GM12873 (cell line): ENCODE results near the gene SP100.

Source experiments
- TF ChIP-seq, protein P1 (sequence below): IDR thresholded peaks from 2 replicates; pipeline ENCODE4 v1.5.1; 2012; ENCODE audit warnings: low read depth, mild to moderate bottlenecking, moderate library complexity, low read length, control low read depth; ENCODE audit not compliant: insufficient read depth; ENCODE audit errors: missing control alignments

The SP100 gene

DNA sequence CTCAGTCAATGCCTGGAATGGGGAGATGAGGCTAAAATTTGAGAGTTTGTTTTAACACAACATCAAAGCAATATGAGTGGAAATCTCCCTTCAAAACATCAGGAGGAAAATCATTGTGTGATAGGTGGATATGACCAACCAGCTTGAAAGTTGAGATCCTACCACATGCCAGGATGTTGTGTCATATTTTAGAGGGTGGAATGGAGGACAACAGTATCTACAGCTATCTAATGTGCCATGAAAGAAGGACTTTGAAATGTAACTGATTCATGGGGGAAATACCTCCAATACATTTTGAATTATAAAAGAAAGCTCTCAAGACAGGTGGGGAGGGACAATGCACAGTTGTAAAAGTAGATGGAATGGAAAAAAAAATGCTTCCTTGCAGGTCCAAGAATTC lies 87.8 kb downstream of the SP100 start:
- TF ChIP-seq, protein P1, sequence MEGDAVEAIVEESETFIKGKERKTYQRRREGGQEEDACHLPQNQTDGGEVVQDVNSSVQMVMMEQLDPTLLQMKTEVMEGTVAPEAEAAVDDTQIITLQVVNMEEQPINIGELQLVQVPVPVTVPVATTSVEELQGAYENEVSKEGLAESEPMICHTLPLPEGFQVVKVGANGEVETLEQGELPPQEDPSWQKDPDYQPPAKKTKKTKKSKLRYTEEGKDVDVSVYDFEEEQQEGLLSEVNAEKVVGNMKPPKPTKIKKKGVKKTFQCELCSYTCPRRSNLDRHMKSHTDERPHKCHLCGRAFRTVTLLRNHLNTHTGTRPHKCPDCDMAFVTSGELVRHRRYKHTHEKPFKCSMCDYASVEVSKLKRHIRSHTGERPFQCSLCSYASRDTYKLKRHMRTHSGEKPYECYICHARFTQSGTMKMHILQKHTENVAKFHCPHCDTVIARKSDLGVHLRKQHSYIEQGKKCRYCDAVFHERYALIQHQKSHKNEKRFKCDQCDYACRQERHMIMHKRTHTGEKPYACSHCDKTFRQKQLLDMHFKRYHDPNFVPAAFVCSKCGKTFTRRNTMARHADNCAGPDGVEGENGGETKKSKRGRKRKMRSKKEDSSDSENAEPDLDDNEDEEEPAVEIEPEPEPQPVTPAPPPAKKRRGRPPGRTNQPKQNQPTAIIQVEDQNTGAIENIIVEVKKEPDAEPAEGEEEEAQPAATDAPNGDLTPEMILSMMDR = no peak

DNA sequence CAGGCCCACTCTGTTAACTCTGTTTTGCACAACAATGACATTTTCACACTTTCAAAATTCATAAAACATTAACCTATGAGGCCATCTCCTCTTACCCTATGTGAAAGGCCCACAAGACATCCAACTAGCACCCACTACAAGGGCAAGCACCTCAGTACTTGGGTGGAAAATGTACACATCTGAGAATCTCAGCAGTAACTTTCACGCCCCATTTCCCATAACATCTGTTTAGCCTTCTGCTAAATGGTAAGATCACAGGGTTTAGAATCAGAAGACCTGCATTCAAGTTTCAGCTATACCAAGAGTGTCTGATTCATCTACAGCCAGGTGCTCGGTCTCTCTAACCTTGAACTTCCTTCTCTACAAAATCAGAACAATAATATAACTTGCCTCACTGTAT lies 89.2 kb downstream of the SP100 start:
- TF ChIP-seq, protein P1 = no peak

DNA sequence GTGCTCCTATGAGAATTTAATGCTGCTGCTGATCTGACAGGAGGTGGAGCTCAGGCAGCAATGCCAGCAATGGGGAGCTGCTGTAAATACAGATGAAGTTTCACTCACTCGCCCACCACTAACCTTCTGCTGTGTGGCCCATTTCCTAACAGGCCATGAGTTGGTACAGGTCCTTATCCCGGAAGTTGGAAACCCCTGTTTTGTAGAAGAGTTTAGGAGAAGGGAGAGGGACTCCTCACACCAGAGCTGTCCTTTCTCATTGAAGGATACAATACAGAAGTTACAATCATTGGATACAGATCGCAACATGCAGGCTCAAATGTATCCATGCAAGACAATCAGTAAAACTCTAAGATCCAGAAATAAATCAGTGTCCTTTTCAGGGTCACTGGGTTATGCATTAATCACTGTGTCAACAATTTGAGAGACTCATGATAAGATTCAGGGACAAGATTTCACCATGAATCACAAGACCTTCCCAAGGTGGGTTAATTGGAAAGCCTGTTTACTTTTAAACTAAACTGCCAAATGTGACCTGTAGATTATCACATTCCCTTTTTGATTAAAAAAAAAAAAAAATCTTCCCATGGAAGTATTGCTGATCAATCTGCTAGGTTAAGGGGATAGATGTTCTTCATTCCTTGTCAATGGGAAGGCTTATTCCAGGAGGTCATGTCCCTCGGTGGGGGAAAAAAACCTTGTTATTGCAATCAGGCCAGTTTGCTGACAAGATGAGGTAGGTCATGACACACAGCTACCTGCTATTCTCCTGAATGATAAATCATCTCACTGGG lies 97.2 kb downstream of the SP100 start:
- TF ChIP-seq, protein P1 = no peak

DNA sequence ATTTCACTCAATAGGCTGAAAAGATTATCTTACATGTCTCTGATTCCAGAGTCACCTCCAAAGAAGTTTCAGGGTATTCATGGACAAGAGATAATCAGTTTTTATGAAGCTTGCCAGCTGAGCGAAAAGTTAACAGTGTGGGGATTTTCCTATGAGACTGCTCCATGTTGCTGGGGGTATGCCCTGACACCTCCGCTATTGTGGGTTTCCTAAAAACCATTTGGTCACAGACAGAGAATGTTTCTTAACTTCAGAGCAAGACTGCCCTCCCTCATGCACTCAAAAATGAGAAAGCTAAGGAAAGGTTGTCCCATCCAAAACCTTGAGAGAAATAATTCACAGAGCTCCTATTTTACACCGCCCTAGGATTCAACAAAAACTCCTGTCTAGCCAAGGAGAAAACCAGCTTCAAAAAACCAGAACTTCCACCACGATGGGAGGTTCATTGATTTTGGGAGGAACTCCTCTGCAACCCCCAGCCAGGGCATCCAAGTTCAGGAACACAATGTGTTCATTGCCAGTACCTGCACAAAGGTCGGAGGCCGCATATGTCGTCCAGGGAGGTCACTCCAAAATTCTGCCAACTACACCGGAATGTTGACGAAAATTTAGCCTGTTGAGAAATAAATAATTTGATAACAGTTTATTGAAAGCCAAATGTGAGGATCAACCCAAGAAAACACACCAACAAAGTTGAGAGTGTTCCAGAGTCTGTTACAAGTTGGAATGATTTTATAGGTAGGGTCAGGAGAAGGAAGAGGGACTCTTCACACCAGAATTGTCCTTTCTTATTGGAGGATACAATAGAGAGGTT lies 104.3 kb downstream of the SP100 start:
- TF ChIP-seq, protein P1 = no peak

DNA sequence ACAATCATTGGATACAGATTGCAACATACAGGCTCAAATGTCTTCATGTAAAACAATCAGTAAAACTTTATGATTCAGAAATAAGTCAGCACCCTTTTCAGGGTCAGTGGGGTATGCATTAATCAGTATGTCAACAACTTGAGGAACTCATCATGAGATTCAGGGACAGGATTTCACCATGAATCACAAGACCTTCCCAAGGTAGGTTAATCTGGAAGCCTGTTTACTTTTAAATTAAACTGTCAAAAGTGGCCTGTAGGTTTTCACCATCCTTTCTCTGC lies 104.8 kb downstream of the SP100 start:
- TF ChIP-seq, protein P1 = no peak

DNA sequence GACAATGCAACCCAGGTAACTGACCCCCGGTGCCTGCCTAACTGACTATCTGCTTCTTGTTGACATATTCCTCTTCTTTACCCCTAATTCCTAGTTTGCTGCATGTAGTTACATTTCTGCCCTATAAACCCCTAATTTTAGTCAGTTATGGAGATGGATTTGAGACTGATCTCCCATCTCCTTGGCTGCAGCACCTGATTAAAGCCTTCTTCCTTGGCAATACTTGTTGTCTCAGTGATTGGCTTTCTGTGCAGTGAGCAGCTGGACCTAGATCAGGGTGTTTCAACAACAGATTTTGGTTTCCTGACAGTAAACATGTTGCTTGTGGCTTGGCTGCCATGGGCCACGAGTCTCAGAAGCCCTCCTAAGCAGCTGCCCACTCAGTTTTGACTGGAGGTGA lies 105.4 kb downstream of the SP100 start:
- TF ChIP-seq, protein P1 = no peak

DNA sequence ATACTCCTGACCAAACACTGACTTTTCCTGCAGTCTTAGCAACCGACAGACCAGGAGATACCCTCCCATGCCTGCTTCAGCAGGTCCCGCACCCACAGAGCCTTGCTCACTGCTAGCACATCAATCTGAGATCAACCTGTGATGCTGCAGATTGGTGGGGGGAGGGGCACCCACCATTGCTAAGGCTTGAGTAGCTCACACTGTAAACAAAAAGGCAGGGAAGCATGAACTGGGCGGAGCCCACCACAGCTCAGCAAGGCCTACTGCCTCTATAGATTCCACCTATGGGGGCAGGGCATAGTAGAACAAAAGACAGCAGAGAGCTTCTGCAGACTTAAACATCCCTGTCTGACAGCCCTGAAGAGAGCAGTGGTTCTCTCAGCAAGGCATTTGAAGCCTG lies 109.7 kb downstream of the SP100 start:
- TF ChIP-seq, protein P1 = no peak
